ENCODE data around the gene WRAP73. TPM values are rescaled to one million over a fixed set of nuclear protein-coding genes. Genes with fewer than 3 reads are reported as not detected.

The WRAP73 gene
- total RNA-seq, 1 donor from 2014 or later, result 19.0 TPM

DNA sequence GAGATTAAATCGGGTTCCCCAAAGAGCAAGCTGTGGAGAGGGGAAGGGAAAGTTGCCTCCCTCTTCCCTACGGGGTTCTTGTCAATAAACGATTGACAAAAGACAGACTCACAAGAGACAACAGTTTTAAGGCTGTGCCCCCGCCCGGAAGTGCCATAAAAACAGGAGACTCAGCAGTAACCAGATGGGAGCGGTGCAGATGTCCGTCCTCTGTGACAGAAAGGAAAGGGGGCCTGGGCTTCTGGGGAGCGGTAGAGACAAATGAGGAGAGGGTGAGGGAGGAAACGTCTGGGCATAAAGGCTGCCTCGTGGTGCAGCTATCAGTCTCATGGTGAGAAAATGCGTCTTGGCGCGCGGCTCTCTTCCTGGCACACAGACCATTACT, 8.3 kb upstream of the WRAP73 start:
- no peaks in the 10 kb centered on the region for H3K4me1 Mint-ChIP-seq (ENCODE audit: unreplicated experiment)
- H3K27me3 Mint-ChIP-seq (ENCODE audit: unreplicated experiment), result peaks cover 17% of the 10 kb centered on the region
- H3K4me3 Mint-ChIP-seq (ENCODE audit: unreplicated experiment), result no peak overlapping the region
- TF ChIP-seq, protein P1, sequence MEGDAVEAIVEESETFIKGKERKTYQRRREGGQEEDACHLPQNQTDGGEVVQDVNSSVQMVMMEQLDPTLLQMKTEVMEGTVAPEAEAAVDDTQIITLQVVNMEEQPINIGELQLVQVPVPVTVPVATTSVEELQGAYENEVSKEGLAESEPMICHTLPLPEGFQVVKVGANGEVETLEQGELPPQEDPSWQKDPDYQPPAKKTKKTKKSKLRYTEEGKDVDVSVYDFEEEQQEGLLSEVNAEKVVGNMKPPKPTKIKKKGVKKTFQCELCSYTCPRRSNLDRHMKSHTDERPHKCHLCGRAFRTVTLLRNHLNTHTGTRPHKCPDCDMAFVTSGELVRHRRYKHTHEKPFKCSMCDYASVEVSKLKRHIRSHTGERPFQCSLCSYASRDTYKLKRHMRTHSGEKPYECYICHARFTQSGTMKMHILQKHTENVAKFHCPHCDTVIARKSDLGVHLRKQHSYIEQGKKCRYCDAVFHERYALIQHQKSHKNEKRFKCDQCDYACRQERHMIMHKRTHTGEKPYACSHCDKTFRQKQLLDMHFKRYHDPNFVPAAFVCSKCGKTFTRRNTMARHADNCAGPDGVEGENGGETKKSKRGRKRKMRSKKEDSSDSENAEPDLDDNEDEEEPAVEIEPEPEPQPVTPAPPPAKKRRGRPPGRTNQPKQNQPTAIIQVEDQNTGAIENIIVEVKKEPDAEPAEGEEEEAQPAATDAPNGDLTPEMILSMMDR (IDR thresholded peaks at IDR 0.05; ENCODE audit: unreplicated experiment), result no peak
- H3K36me3 Mint-ChIP-seq (ENCODE audit: low read depth, unreplicated experiment), result no peaks in the 10 kb centered on the region
- DNase-seq (ENCODE audit: low spot score), result no peak
- H3K27ac Mint-ChIP-seq (ENCODE audit: unreplicated experiment), result no peak overlapping the region
- no peaks in the 10 kb centered on the region for H3K9me3 Mint-ChIP-seq (ENCODE audit: unreplicated experiment)

DNA sequence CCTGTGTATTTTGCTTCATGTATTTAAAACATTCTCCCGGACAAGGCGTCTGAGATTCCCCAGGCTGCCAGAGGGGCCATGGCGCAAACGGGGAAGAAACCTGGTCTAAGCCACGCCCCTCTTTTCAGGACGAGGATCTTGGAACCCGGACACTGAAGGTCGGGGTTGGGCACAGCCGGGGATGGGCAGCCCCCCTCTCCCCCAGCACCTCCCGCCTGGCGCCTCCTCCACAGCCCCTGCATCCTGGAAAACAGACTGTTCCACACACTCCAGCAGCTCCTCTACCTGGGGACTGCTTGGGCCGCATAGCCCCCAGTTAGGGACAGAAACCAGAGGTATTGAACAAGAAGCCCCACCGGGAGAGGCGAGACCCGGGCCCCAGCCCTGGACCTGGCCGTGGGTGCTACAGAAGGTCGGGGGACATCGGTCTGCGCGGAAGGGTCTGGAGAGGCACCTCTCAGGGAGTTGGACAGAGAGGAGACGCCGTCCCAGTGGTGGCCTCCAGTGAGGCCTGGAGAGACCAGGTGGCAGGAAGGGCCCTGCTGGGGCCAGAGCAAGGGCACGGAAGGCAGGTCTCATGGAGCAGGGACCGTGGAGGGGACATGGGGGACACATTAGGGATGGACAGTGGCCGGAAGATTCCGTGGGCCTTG, 7.8 kb upstream of the WRAP73 start:
- DNase-seq (ENCODE audit: low spot score), result no peak
- Mint-ChIP-seq H3K4me3 (ENCODE audit: unreplicated experiment) (no peak overlapping the region), H3K36me3 (ENCODE audit: low read depth, unreplicated experiment) (no peaks in the 10 kb centered on the region), H3K4me1 (ENCODE audit: unreplicated experiment) (no peaks in the 10 kb centered on the region), H3K27ac (ENCODE audit: unreplicated experiment) (no peak overlapping the region), H3K27me3 (ENCODE audit: unreplicated experiment) (peaks cover 17% of the 10 kb centered on the region), H3K9me3 (ENCODE audit: unreplicated experiment) (no peaks in the 10 kb centered on the region)
- TF ChIP-seq, protein P1 (IDR thresholded peaks at IDR 0.05; ENCODE audit: unreplicated experiment), result no peak

DNA sequence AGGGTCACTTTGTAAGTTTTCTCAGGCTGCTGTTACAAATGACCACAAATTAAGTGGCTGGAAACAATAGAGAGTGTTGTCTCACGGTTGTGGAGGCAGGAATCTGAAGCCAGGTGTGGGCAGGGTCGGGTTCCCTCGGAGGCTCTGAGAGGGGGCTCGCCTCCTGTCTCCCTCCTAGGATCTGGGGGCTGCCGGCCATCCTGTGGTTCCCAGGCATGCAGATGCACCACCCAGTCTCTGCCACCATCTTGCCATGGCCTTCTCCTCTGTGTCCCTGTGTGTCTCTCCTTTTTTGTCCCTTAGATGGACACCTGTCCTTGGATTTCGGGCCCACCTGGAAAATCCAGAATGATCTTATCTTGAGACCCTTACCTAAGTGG, 7.2 kb upstream of the WRAP73 start:
- H3K4me3 Mint-ChIP-seq (ENCODE audit: unreplicated experiment), result no peak overlapping the region
- no peak overlapping the region for H3K27ac Mint-ChIP-seq (ENCODE audit: unreplicated experiment)
- no peaks in the 10 kb centered on the region for H3K36me3 Mint-ChIP-seq (ENCODE audit: low read depth, unreplicated experiment)
- no peaks in the 10 kb centered on the region for H3K9me3 Mint-ChIP-seq (ENCODE audit: unreplicated experiment)
- H3K27me3 Mint-ChIP-seq (ENCODE audit: unreplicated experiment), result peaks cover 16% of the 10 kb centered on the region
- DNase-seq (ENCODE audit: low spot score), result no peak
- H3K4me1 Mint-ChIP-seq (ENCODE audit: unreplicated experiment), result no peaks in the 10 kb centered on the region
- TF ChIP-seq, protein P1 (IDR thresholded peaks at IDR 0.05; ENCODE audit: unreplicated experiment), result no peak

DNA sequence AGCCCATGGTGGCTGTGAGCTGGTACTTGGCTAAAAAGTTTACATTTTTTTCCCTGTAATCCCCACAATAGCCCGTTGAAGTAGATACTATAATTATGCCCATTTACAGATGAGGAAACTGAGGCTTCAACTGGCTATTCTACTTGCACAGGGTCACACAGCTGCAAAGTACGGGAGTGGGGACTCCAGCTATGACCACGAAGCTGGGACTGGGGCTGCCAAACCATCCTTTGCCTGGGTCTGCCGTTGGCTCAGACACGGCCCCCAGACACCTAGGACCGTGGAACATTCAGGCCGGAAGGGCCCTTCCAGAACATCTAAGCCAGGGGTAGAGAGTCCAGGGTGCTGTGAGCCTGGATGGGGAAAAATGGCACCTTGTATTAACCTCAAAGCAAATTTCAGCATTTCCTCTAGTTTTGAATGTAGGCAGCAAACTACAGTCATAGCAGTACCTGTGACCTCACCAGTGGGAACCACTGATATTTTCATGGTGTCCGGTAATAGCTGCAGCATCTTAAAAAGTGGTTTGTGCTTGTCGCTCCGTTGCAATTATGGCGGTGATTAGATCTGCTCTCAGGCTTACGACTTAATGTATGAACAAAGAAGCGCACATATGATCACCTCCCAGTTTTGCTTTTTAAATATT, 6.7 kb upstream of the WRAP73 start:
- no peak for DNase-seq (ENCODE audit: low spot score)
- TF ChIP-seq, protein P1 (IDR thresholded peaks at IDR 0.05; ENCODE audit: unreplicated experiment), result no peak

DNA sequence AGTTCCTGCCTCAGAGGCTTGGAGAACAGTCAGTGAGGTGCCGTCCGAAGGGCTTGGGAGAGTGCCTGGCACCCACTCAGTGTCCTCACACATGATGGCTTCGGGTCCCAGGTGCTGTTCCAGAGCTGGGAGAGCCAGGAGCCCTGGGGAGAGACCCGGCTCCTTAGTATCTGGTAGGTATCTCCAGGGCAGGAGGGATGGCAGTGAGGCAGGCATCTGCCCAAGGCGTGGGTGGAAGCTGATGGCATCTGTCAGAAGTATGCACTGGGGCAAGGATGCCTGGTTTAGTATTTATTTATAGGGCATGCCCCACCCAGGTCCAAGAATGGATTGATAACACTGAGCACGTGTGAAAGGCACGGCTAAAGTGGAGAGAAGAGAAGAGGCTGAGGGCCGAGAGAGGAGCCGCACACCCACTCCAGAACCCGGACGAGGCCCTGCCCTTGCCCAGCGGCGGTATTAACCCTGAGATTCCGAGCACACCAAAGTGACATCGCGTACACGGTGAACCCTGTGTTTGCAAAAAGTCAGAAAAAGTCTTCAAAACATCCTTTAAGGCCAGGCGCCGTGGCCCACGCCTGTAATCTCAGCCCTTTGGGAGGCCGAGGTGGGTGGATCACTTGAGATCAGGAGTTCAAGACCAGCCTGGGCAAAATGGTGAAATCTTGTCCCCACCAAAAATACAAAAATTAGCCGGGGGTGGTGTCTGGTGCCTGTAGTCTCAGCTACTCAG, 4.8 kb upstream of the WRAP73 start:
- TF ChIP-seq, protein P1 (IDR thresholded peaks at IDR 0.05; ENCODE audit: unreplicated experiment), result no peak
- Mint-ChIP-seq H3K27me3 (ENCODE audit: unreplicated experiment) (peaks cover 19% of the 10 kb centered on the region), H3K4me3 (ENCODE audit: unreplicated experiment) (no peak overlapping the region), H3K9me3 (ENCODE audit: unreplicated experiment) (no peaks in the 10 kb centered on the region), H3K27ac (ENCODE audit: unreplicated experiment) (no peak overlapping the region), H3K4me1 (ENCODE audit: unreplicated experiment) (peaks cover 2% of the 10 kb centered on the region), H3K36me3 (ENCODE audit: low read depth, unreplicated experiment) (no peaks in the 10 kb centered on the region)
- DNase-seq (ENCODE audit: low spot score), result no peak

More for the DNA sequence above, 6.7 kb upstream of the WRAP73 start:
- Mint-ChIP-seq H3K27ac (ENCODE audit: unreplicated experiment) (no peak overlapping the region), H3K36me3 (ENCODE audit: low read depth, unreplicated experiment) (no peaks in the 10 kb centered on the region), H3K9me3 (ENCODE audit: unreplicated experiment) (no peaks in the 10 kb centered on the region), H3K4me1 (ENCODE audit: unreplicated experiment) (no peaks in the 10 kb centered on the region), H3K4me3 (ENCODE audit: unreplicated experiment) (no peak overlapping the region), H3K27me3 (ENCODE audit: unreplicated experiment) (peaks cover 15% of the 10 kb centered on the region)

Measured in endothelial cell (in vitro differentiated cells).